Bronchial epithelial cell (primary cell): Measurements from ENCODE around the gene BTN3A1. TPM values are rescaled to one million over a fixed set of nuclear protein-coding genes. Genes with fewer than 3 reads are reported as not detected.

Experiments
- DNase-seq: peaks from one replicate; pipeline ENCODE4 v3.0.0-alpha.2; 2010; ENCODE audit warnings: low read depth
- FAIRE-seq: peaks from 2 replicates; lab custom pipeline; 2011; peaks lifted over from hg19 to GRCh38; lab: Jason Lieb, UNC
- H3K27me3 ChIP-seq: 2 replicates; pipeline ENCODE4 v1.5.1; 2011; ENCODE audit warnings: low read length; ENCODE audit not compliant: control insufficient read depth, insufficient read depth
- H3K36me3 ChIP-seq: 2 replicates; pipeline ENCODE4 v1.5.1; 2011; ENCODE audit warnings: low read length; ENCODE audit not compliant: control insufficient read depth, insufficient read depth
- H3K4me3 ChIP-seq: 2 replicates; pipeline ENCODE4 v1.5.1; 2011; ENCODE audit warnings: mild to moderate bottlenecking, low read depth, low read length, control low read depth
- CTCF ChIP-seq: IDR thresholded peaks from 2 replicates; pipeline ENCODE4 v1.5.1; 2011; ENCODE audit warnings: mild to moderate bottlenecking, moderate library complexity, low read length, control low read depth, inconsistent platforms; ENCODE audit not compliant: insufficient read depth, severe bottlenecking
- total RNA-seq: library from RNA; depleted of rRNA; stranded (reverse); fragments of >200 nt; gene quantifications from 2 replicates; pipeline ENCODE4 v1.2.1, GENCODE V29; 2014

Gene BTN3A1
- total RNA-seq, 1 donor from 2014 or later, result 3.9 TPM

GRCh38 chr6:26464014-26464413 is 61.9 kb downstream of the BTN3A1 start:
- DNase-seq (no peak), FAIRE-seq (no peak)
- H3K36me3 ChIP-seq, result peaks cover 32% of the 10 kb centered on the region
- TF ChIP-seq CTCF, result no peak
- H3K27me3 ChIP-seq, result no peaks in the 10 kb centered on the region
- H3K4me3 ChIP-seq, result no peak overlapping the region

GRCh38 chr6:26464416-26465131 is 62.5 kb downstream of the BTN3A1 start:
- Histone ChIP-seq H3K36me3 (peaks cover 31% of the 10 kb centered on the region), H3K4me3 (no peak overlapping the region), H3K27me3 (no peaks in the 10 kb centered on the region)
- DNase-seq, result no peak
- no peak for TF ChIP-seq CTCF
- FAIRE-seq, result no peak

Other genes with a start within 250 kb of the BTN3A1 start
- 0.51 and 1.3 TPM in 2 replicates for gene BTN3A2, start 37.1 kb upstream of the BTN3A1 start, total RNA-seq
- 3.2 and 4.7 TPM in 2 replicates for gene BTN2A2, start 19.2 kb upstream of the BTN3A1 start, total RNA-seq
- 1.2 and 1.6 TPM in 2 replicates for gene BTN3A3, start 38.2 kb downstream of the BTN3A1 start, total RNA-seq
- gene BTN2A1, start 55.7 kb downstream of the BTN3A1 start, total RNA-seq, result 4.7 and 5.3 TPM in 2 replicates
- gene BTN1A1, start 98.0 kb downstream of the BTN3A1 start, total RNA-seq, result not detected in 2 replicates
- 59.5 and 94.0 TPM in 2 replicates for gene HMGN4, start 136.1 kb downstream of the BTN3A1 start, total RNA-seq
- gene ABT1, start 194.7 kb downstream of the BTN3A1 start, total RNA-seq, result 16.1 and 16.8 TPM in 2 replicates